Thyroid gland (tissue), 4 donors: ENCODE data around the gene SLC24A3.

ENCODE experiments used
- CTCF ChIP-seq, 6 experiments: fragments of 200-600 bp in 3 of 6; fragments of 450-650 bp in 3 of 6; sonication (generic) in 3 of 6; IDR thresholded peaks; one replicate each; pipeline ENCODE4 v1.5.1; 2016 to 2019; ENCODE audit warnings: antibody characterized with exemption in 6 of 6, mild to moderate bottlenecking in 2 of 6, inconsistent platforms in 1 of 6, moderate library complexity in 1 of 6
- POLR2A ChIP-seq, 2 donors: fragments of 450-650 bp; IDR thresholded peaks; one replicate each; pipeline ENCODE4 v1.6.1; 2017; ENCODE audit warnings: antibody characterized with exemption in 2 of 2, mild to moderate bottlenecking in 2 of 2, moderate library complexity in 1 of 2

- TF ChIP-seq CTCF (IDR thresholded peaks at IDR 0.05): no peak
- no peak for TF ChIP-seq POLR2A (IDR thresholded peaks at IDR 0.05)
Observed at GRCh38 chr20:19301843-19302242, 89.4 kb downstream of the SLC24A3 start.
